GM12878 (cell line): Measurements from ENCODE around the gene KNTC1. TPM values are rescaled to one million over a fixed set of nuclear protein-coding genes. Genes with fewer than 3 reads are reported as not detected.

Experiments used
- ATAC-seq: fragments of 200-7000 bp; cut with Tn5 transposase; 3 replicates; pipeline ENCODE4 v1.9.1; 2020; ENCODE audit warnings: mild to moderate bottlenecking, moderate library complexity
- BruUV-seq: library from RNA; stranded (reverse); fragments of 400-500 nt; replicated peaks from 2 replicates; lab custom pipeline; 2021; lab: Mats Ljungman, UMichigan
- CTCF ChIA-PET: fragments of 300-600 bp; sonication (Branson Sonifier 250); formaldehyde crosslinking; extraction: SDS; loops from one replicate; lab custom pipeline; 2021; ENCODE audit warnings: inconsistent platforms; lab: Yijun Ruan, JAX
- POLR2A ChIA-PET: fragments of 350-600 bp; formaldehyde crosslinking; extraction: SDS; loops from one replicate; lab custom pipeline; 2021; ENCODE audit warnings: inconsistent platforms; lab: Charles Lee
- RAD21 ChIA-PET: fragments of 300-600 bp; sonication (Branson Sonifier 250); formaldehyde crosslinking; loops from one replicate; lab custom pipeline; 2023; ENCODE audit warnings: antibody characterized with exemption; ENCODE audit not compliant: unreplicated experiment; lab: Charles Lee
- SMC1A ChIA-PET: fragments of 300-600 bp; sonication (Branson Sonifier 250); formaldehyde crosslinking; loops from one replicate; lab custom pipeline; 2023; ENCODE audit not compliant: unreplicated experiment, uncharacterized antibody; lab: Charles Lee
- DNase-seq: peaks from one replicate; pipeline ENCODE4 v3.0.0-alpha.2; 2011; ENCODE audit warnings: low read depth, low spot score
- FAIRE-seq: peaks from 3 replicates; lab custom pipeline; 2011; peaks lifted over from hg19 to GRCh38; lab: Jason Lieb, UNC
- H2AFZ ChIP-seq: 2 replicates; pipeline ENCODE4 v1.6.0; 2011; ENCODE audit warnings: low read depth, low read length, control low read depth; ENCODE audit not compliant: control insufficient read depth
- H3K27ac ChIP-seq: 2 replicates; pipeline ENCODE4 v1.5.1; 2011; ENCODE audit warnings: control low read depth; ENCODE audit not compliant: control insufficient read depth, insufficient read depth
- H3K27me3 ChIP-seq, 2 experiments: replicated peaks in 1 of 2; 2 replicates each; pipeline versions ENCODE4 v1.6.0 to v1.6.1; 2011; ENCODE audit warnings: low read length in 1 of 2; ENCODE audit not compliant: control insufficient read depth in 2 of 2, insufficient read depth in 2 of 2
- H3K36me3 ChIP-seq, 2 experiments: 2 replicates each; pipeline ENCODE4 v1.5.1; 2011; ENCODE audit warnings: low read length in 1 of 2; ENCODE audit not compliant: control insufficient read depth in 2 of 2, insufficient read depth in 2 of 2
- H3K4me1 ChIP-seq: 2 replicates; pipeline ENCODE4 v1.6.1; 2011; ENCODE audit warnings: mild to moderate bottlenecking, low read length, moderate library complexity, mixed read lengths; ENCODE audit not compliant: control insufficient read depth, insufficient read depth
- H3K4me2 ChIP-seq: 2 replicates; pipeline ENCODE4 v1.6.0; 2011; ENCODE audit warnings: control low read depth; ENCODE audit not compliant: control insufficient read depth, insufficient read depth
- H3K4me3 ChIP-seq: fragments of 200-600 bp; sonication (generic); 2 replicates; pipeline ENCODE4 v1.5.1; 2016
- H3K79me2 ChIP-seq: 2 replicates; pipeline ENCODE4 v1.6.0; 2011; ENCODE audit warnings: low read length; ENCODE audit not compliant: control insufficient read depth, insufficient read depth
- H3K9ac ChIP-seq: 2 replicates; pipeline ENCODE4 v1.8.0; 2011; ENCODE audit warnings: low read length, control low read depth, mixed read lengths; ENCODE audit not compliant: control insufficient read depth, insufficient read depth
- H3K9me3 ChIP-seq: replicated peaks from 3 replicates; pipeline ENCODE4 v1.5.1; 2011; ENCODE audit warnings: mild to moderate bottlenecking, low read length; ENCODE audit not compliant: control insufficient read depth, insufficient read depth
- H4K20me1 ChIP-seq: 2 replicates; pipeline ENCODE4 v1.6.0; 2011; ENCODE audit not compliant: control insufficient read depth, insufficient read depth
- BACH1 ChIP-seq: fragments of 450-650 bp; IDR thresholded peaks from 2 replicates; pipeline ENCODE4 v1.6.1; 2017; ENCODE audit warnings: mild to moderate bottlenecking, borderline replicate concordance
- CHD2 ChIP-seq: IDR thresholded peaks from 2 replicates; pipeline ENCODE4 v1.6.1; 2011; ENCODE audit warnings: low read depth, low read length, improper control_type of control experiment, borderline replicate concordance
- HDAC2 ChIP-seq: fragments of 200-600 bp; sonication (generic); IDR thresholded peaks from 2 replicates; pipeline ENCODE4 v1.6.1; 2017
- IRF3 ChIP-seq: fragments of 450-650 bp; IDR thresholded peaks from 2 replicates; pipeline ENCODE4 v1.6.1; 2014; ENCODE audit warnings: mild to moderate bottlenecking
- JUND ChIP-seq: IDR thresholded peaks from 2 replicates; pipeline ENCODE4 v1.6.1; 2012; ENCODE audit warnings: low read depth, mild to moderate bottlenecking, low read length, improper control_type of control experiment, moderate library complexity
- MEF2A ChIP-seq: IDR thresholded peaks from 2 replicates; pipeline ENCODE4 v1.6.1; 2011; ENCODE audit warnings: low read depth, mild to moderate bottlenecking, low read length, moderate library complexity; ENCODE audit not compliant: insufficient read depth
- MYC ChIP-seq: IDR thresholded peaks from 2 replicates; pipeline ENCODE4 v1.6.1; 2011; ENCODE audit warnings: mild to moderate bottlenecking, low read length, moderate library complexity, inconsistent platforms; ENCODE audit not compliant: insufficient read depth, insufficient replicate concordance, insufficient read length, severe bottlenecking
- NFXL1 ChIP-seq: fragments of 450-650 bp; IDR thresholded peaks from 2 replicates; pipeline ENCODE4 v1.6.1; 2017; ENCODE audit warnings: antibody characterized with exemption, mild to moderate bottlenecking, borderline replicate concordance
- NFYB ChIP-seq: IDR thresholded peaks from 2 replicates; pipeline ENCODE4 v1.6.1; 2011; ENCODE audit warnings: low read depth, mild to moderate bottlenecking, low read length, improper control_type of control experiment, moderate library complexity; ENCODE audit not compliant: insufficient read depth
- POLR2AphosphoS2 ChIP-seq: IDR thresholded peaks from 2 replicates; pipeline ENCODE4 v1.6.1; 2011; ENCODE audit warnings: low read depth, mild to moderate bottlenecking, low read length, improper control_type of control experiment, moderate library complexity
- RB1 ChIP-seq: fragments of 450-650 bp; formaldehyde crosslinking; IDR thresholded peaks from 2 replicates; pipeline ENCODE4 v1.6.1; 2017; ENCODE audit warnings: mild to moderate bottlenecking, borderline replicate concordance
- RCOR1 ChIP-seq: conservative IDR thresholded peaks from 2 replicates; pipeline ENCODE4 v1.6.1; 2012; ENCODE audit warnings: low read depth, low read length, improper control_type of control experiment
- SUPT20H ChIP-seq: IDR thresholded peaks from 2 replicates; pipeline ENCODE4 v1.6.1; 2011; ENCODE audit warnings: low read depth, mild to moderate bottlenecking, low read length, moderate library complexity, borderline replicate concordance; ENCODE audit not compliant: control insufficient read depth
- ZSCAN29 ChIP-seq: fragments of 450-650 bp; IDR thresholded peaks from 2 replicates; pipeline ENCODE4 v1.6.1; 2017; ENCODE audit warnings: mild to moderate bottlenecking, moderate library complexity
- WGBS: methylation state at CpG from one replicate; pipeline ENCODE4 v1.1.6; 2016; ENCODE audit warnings: low lambda C conversion rate; ENCODE audit not compliant: insufficient replicate concordance, insufficient coverage; ENCODE audit errors: missing lambda C conversion rate; 5-methylcytosine and 5-hydroxymethylcytosine counted together
- in situ Hi-C: fragments of 300-500 bp; cut with MboI; formaldehyde crosslinking; loops from 9 replicates; pipeline ENCODE4 v1.14.3; 2018; ENCODE audit warnings: mixed read lengths
- intact Hi-C: fragments of 100-400 bp; cut with micrococcal nuclease; formaldehyde crosslinking; loops from one replicate; pipeline ENCODE4 v1.14.2; 2022; ENCODE audit not compliant: unreplicated experiment
- polyA plus RNA-seq, 11 experiments: library from polyadenylated mRNA; depleted of rRNA in 4 of 11; unstranded in 6 of 11; stranded (reverse) in 5 of 11; fragments of >200 nt; fragmentation: Nextera tagmentation in 4 of 11; fragmentation: Illumina TruSeq in 1 of 11; extraction: Ambion mirVana in 4 of 11; extraction: Trizol in 1 of 11; gene quantifications; 1 replicate in 1 of 11; 2 replicates in 10 of 11; pipeline versions ENCODE4 v1.2.1 to v1.2.3, GENCODE V29; 2011 to 2016; ENCODE audit warnings: inconsistent platforms in 2 of 11, missing spikeins in 2 of 11, low read depth in 1 of 11
- total RNA-seq, 4 experiments: library from RNA; depleted of rRNA in 3 of 4; stranded (reverse); fragments of >200 nt in 3 of 4; fragmentation: Illumina TruSeq in 1 of 4; extraction: Trizol in 1 of 4; gene quantifications; 2 replicates each; pipeline versions ENCODE4 v1.2.1 to v1.2.3, GENCODE V29; 2013 to 2021
- TF ChIP-seq, protein P1 (sequence below): fragments of 450-650 bp; IDR thresholded peaks from 2 replicates; pipeline ENCODE4 v1.6.1; 2018; ENCODE audit warnings: borderline replicate concordance, mild to moderate bottlenecking; ENCODE audit not compliant: partially characterized antibody

KNTC1 gene
- total and polyA plus RNA-seq, 10 of the 15 experiments (the other 5 are each of a cell fraction or from before 2014, with no cell fraction given), result 37.2 to 118 (median 76.3) TPM

DNA sequence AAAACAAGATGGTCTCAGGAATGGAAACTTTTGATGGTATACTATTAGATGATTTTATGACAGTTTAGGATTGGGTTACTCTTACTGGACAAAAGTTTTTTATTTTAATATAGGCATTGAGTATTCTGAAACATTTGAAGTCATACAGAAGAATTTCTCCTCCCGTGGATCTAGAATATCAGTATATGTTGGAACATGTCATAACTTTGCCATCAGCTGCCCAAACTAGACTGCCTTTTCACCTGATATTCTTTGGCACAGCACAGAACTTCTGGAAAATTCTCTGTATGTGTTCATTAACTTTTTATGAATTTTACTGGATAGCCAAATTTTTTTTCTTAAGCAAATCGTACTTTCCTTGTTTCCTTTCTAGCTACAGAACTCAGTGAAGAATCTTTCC lies 75.4 kb downstream of the KNTC1 start:
- Histone ChIP-seq H3K79me2 (no peaks in the 10 kb centered on the region), H3K4me3 (no peak overlapping the region), H3K4me1 (no peaks in the 10 kb centered on the region), H3K4me2 (no peak overlapping the region), H3K27me3 (no peaks in the 10 kb centered on the region), H4K20me1 (no peaks in the 10 kb centered on the region), H2AFZ (no peak overlapping the region), H3K36me3 (peaks cover 4 to 11% of the 10 kb centered on the region in 2 experiments), H3K27ac (no peak overlapping the region), H3K9ac (no peak overlapping the region), H3K9me3 (no peaks in the 10 kb centered on the region)
- TF ChIP-seq RCOR1 (no peak), MYC (no peak), JUND (no peak)
- BruUV-seq, result no TSS peak
- 100% methylated on average over 2 of the region's 2 CpGs for WGBS
- DNase-seq (no peak), FAIRE-seq (no peak), ATAC-seq (no peak)
- intact Hi-C loops, result no loop called here
- ChIA-PET RAD21 (no interaction called here), POLR2A (interaction anchor here (0.6 kb wide), 1 partner anchor 87 kb away, joined by 3 read pairs; no protein-coding TSS in a partner anchor), SMC1A (no interaction called here), CTCF (no interaction called here)
- in situ Hi-C loops, result no loop called here

GRCh38 chr12:122604993-122605392 lies 77.9 kb downstream of the KNTC1 start:
- CTCF ChIA-PET, result interaction anchor here (1.0 kb wide), 1 partner anchor 205 kb away, joined by 4 read pairs; no protein-coding TSS in a partner anchor
- no peak for ATAC-seq
- peaks cover 5 to 15% of the 10 kb centered on the region in 2 experiments for H3K36me3 ChIP-seq
- TF ChIP-seq, protein P1, sequence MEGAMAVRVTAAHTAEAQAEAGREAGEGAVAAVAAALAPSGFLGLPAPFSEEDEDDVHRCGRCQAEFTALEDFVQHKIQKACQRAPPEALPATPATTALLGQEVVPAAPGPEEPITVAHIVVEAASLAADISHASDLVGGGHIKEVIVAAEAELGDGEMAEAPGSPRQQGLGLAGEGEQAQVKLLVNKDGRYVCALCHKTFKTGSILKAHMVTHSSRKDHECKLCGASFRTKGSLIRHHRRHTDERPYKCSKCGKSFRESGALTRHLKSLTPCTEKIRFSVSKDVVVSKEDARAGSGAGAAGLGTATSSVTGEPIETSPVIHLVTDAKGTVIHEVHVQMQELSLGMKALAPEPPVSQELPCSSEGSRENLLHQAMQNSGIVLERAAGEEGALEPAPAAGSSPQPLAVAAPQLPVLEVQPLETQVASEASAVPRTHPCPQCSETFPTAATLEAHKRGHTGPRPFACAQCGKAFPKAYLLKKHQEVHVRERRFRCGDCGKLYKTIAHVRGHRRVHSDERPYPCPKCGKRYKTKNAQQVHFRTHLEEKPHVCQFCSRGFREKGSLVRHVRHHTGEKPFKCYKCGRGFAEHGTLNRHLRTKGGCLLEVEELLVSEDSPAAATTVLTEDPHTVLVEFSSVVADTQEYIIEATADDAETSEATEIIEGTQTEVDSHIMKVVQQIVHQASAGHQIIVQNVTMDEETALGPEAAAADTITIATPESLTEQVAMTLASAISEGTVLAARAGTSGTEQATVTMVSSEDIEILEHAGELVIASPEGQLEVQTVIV, result no peak
- TF ChIP-seq HDAC2 (no peak), CHD2 (no peak), SUPT20H (no peak), POLR2AphosphoS2 (no peak), MEF2A (no peak), BACH1 (no peak), NFXL1 (no peak), RB1 (no peak), NFYB (no peak), IRF3 (no peak), ZSCAN29 (no peak)

More at GRCh38 chr12:122604993-122605392, 77.9 kb downstream of the KNTC1 start:
- no peak for DNase-seq
- Histone ChIP-seq H3K9me3 (no peaks in the 10 kb centered on the region), H3K4me2 (no peak overlapping the region), H3K27me3 (no peaks in the 10 kb centered on the region), H2AFZ (no peak overlapping the region), H3K27ac (no peak overlapping the region), H3K4me1 (no peaks in the 10 kb centered on the region), H3K4me3 (no peak overlapping the region), H3K9ac (no peak overlapping the region), H4K20me1 (no peaks in the 10 kb centered on the region), H3K79me2 (no peaks in the 10 kb centered on the region)
- ChIA-PET POLR2A (no interaction called here), SMC1A (no interaction called here), RAD21 (no interaction called here)
- in situ Hi-C loops (no loop called here), intact Hi-C loops (no loop called here)
- 98% methylated on average over 4 of the region's 4 CpGs for WGBS
- FAIRE-seq, result no peak
- BruUV-seq, result no TSS peak
